ENCODE results near the gene IPO5. TPM values are rescaled to one million over a fixed set of nuclear protein-coding genes. Genes with fewer than 3 reads are reported as not detected.
A peak's percentile ranks its signal among the peaks of the same experiment; 100 is the strongest.

IPO5 gene
- total RNA-seq, 1 experiment from 2014 or later, result 247 TPM

GRCh38 chr13:97974773-97975172 is 21.3 kb downstream of the IPO5 start:
- CTCF ChIA-PET, result no interaction called here
- no TSS peak for BruUV-seq (replicated peaks)
- Histone ChIP-seq H3K36me3 (ENCODE audit: control insufficient read depth, insufficient read depth, low read length) (no peaks in the 10 kb centered on the region), H3K4me3 (ENCODE audit: low read depth, low read length) (no peak overlapping the region; the same call in 1 of the 2 replicates), H3K27me3 (replicated peaks; ENCODE audit: control insufficient read depth, insufficient read depth, low read length) (no peaks in the 10 kb centered on the region), H3K4me1 (peaks cover 23% of the 10 kb centered on the region), H3K9me3 (no peaks in the 10 kb centered on the region; the same call in 1 of the 2 replicates)
- H3K27me3 Mint-ChIP-seq (ENCODE audit: insufficient read depth, unreplicated experiment), result no peaks in the 10 kb centered on the region
- H3K36me3 Mint-ChIP-seq (ENCODE audit: insufficient read depth, unreplicated experiment), result peaks cover 13% of the 10 kb centered on the region
- peaks cover 6% of the 10 kb centered on the region for H3K4me1 Mint-ChIP-seq (ENCODE audit: low read depth, unreplicated experiment)
- H3K27ac Mint-ChIP-seq (ENCODE audit: unreplicated experiment), result no peak overlapping the region
- intact Hi-C loops (cut with micrococcal nuclease; ENCODE audit: unreplicated experiment), result no loop called here
- no peaks in the 10 kb centered on the region for H3K9me3 Mint-ChIP-seq (ENCODE audit: unreplicated experiment)
- peak overlapping the region; percentile 98 for H3K4me3 Mint-ChIP-seq (ENCODE audit: unreplicated experiment)
- TF ChIP-seq CTCF (IDR thresholded peaks at IDR 0.05; ENCODE audit: insufficient read depth in 1 of 2, low read depth in 1 of 2, low read length in 1 of 2, severe bottlenecking in 1 of 2, unreplicated experiment in 1 of 2), result no peak
- POLR2A ChIA-PET, result no interaction called here
- no peak for DNase-seq

GRCh38 chr13:97975280-97975847 is 21.9 kb downstream of the IPO5 start:
- TF ChIP-seq CTCF (IDR thresholded peaks at IDR 0.05; ENCODE audit: insufficient read depth in 1 of 2, low read depth in 1 of 2, low read length in 1 of 2, severe bottlenecking in 1 of 2, unreplicated experiment in 1 of 2), result no peak
- DNase-seq, result no peak
- BruUV-seq (replicated peaks), result TSS peak; percentile 96
- H3K4me3 ChIP-seq (ENCODE audit: low read depth, low read length), result peak overlapping the region; percentile 66
- Mint-ChIP-seq H3K36me3 (ENCODE audit: insufficient read depth, unreplicated experiment) (peaks cover 13% of the 10 kb centered on the region), H3K27me3 (ENCODE audit: insufficient read depth, unreplicated experiment) (no peaks in the 10 kb centered on the region), H3K9me3 (ENCODE audit: unreplicated experiment) (no peaks in the 10 kb centered on the region), H3K4me1 (ENCODE audit: low read depth, unreplicated experiment) (peaks cover 6% of the 10 kb centered on the region), H3K4me3 (ENCODE audit: unreplicated experiment) (peak overlapping the region; percentile 98), H3K27ac (ENCODE audit: unreplicated experiment) (peak overlapping the region; percentile 97)
- H3K9me3 ChIP-seq, result no peaks in the 10 kb centered on the region
- POLR2A ChIA-PET, result no interaction called here
- intact Hi-C loops (cut with micrococcal nuclease; ENCODE audit: unreplicated experiment), result no loop called here
- no peaks in the 10 kb centered on the region for H3K27me3 ChIP-seq (replicated peaks; ENCODE audit: control insufficient read depth, insufficient read depth, low read length)
- H3K36me3 ChIP-seq (ENCODE audit: control insufficient read depth, insufficient read depth, low read length), result no peaks in the 10 kb centered on the region
- H3K4me1 ChIP-seq, result peaks cover 28% of the 10 kb centered on the region
- CTCF ChIA-PET, result no interaction called here

GRCh38 chr13:97975848-97976609 is 22.6 kb downstream of the IPO5 start:
- BruUV-seq (replicated peaks), result no TSS peak
- peaks cover 6% of the 10 kb centered on the region for H3K4me1 Mint-ChIP-seq (ENCODE audit: low read depth, unreplicated experiment)
- CTCF ChIA-PET, result no interaction called here

More at GRCh38 chr13:97975848-97976609, 22.6 kb downstream of the IPO5 start:
- Histone ChIP-seq H3K27me3 (replicated peaks; ENCODE audit: control insufficient read depth, insufficient read depth, low read length) (no peaks in the 10 kb centered on the region), H3K4me3 (ENCODE audit: low read depth, low read length) (peak overlapping the region; percentile 66), H3K9me3 (no peaks in the 10 kb centered on the region), H3K4me1 (peaks cover 28% of the 10 kb centered on the region), H3K36me3 (ENCODE audit: control insufficient read depth, insufficient read depth, low read length) (no peaks in the 10 kb centered on the region)
- H3K9me3 Mint-ChIP-seq (ENCODE audit: unreplicated experiment), result no peaks in the 10 kb centered on the region
- peak overlapping the region; percentile 98 for H3K4me3 Mint-ChIP-seq (ENCODE audit: unreplicated experiment)
- intact Hi-C loops (cut with micrococcal nuclease; ENCODE audit: unreplicated experiment), result loop anchor here (2.0 kb wide), 1 partner anchor 121 kb away; no protein-coding TSS in a partner anchor
- H3K27ac Mint-ChIP-seq (ENCODE audit: unreplicated experiment), result peak overlapping the region; percentile 97
- H3K27me3 Mint-ChIP-seq (ENCODE audit: insufficient read depth, unreplicated experiment), result no peaks in the 10 kb centered on the region
- peaks cover 15% of the 10 kb centered on the region for H3K36me3 Mint-ChIP-seq (ENCODE audit: insufficient read depth, unreplicated experiment)
- POLR2A ChIA-PET, result no interaction called here
- no peak for TF ChIP-seq CTCF (IDR thresholded peaks at IDR 0.05; ENCODE audit: insufficient read depth in 1 of 2, low read depth in 1 of 2, low read length in 1 of 2, severe bottlenecking in 1 of 2, unreplicated experiment in 1 of 2)
- peak; percentile 93 to 97 for DNase-seq

Data from Caco-2 (cell line).